HCT116 (cell line): ENCODE data around the gene OBSL1. TPM values are rescaled to one million over a fixed set of nuclear protein-coding genes. Genes with fewer than 3 reads are reported as not detected.

Experiments used
- ATAC-seq: fragments of 200-7000 bp; cut with Tn5 transposase; 2 replicates; pipeline ENCODE4 v1.9.1; 2020; ENCODE audit warnings: mild to moderate bottlenecking, moderate library complexity
- BruUV-seq: library from RNA; stranded (reverse); fragments of 400-500 nt; replicated peaks from 2 replicates; lab custom pipeline; 2021; lab: Mats Ljungman, UMichigan
- CTCF ChIA-PET: fragments of 300-600 bp; sonication (Branson Sonifier 250); formaldehyde crosslinking; loops from one replicate; lab custom pipeline; 2021; ENCODE audit warnings: antibody characterized with exemption; lab: Charles Lee
- POLR2A ChIA-PET: fragments of 300-600, 350-600 bp; sonication (Branson Sonifier 250); formaldehyde crosslinking; loops from one replicate; lab custom pipeline; 2021; ENCODE audit warnings: antibody characterized with exemption; lab: Charles Lee
- RAD21 ChIA-PET, 2 experiments: fragments of 300-600 bp; sonication (Branson Sonifier 250); formaldehyde crosslinking; loops; one replicate each; lab custom pipeline; 2023; ENCODE audit warnings: low total read pairs in 2 of 2; ENCODE audit not compliant: uncharacterized antibody in 2 of 2, unreplicated experiment in 2 of 2, low non-redundant PET in 1 of 2; lab: Charles Lee
- DNase-seq: peaks from one replicate; pipeline ENCODE4 v3.0.0-alpha.2; 2010; ENCODE audit warnings: low read depth, low spot score
- H2AFZ ChIP-seq: fragments of 200-600 bp; shearing (Covaris generic), sonication (generic); 2 replicates; pipeline ENCODE4 v1.6.1; 2017; ENCODE audit warnings: low read depth, mixed run types, mixed read lengths, antibody characterized with exemption, low read length; ENCODE audit not compliant: poor library complexity, severe bottlenecking
- H3K27ac ChIP-seq: 2 replicates; pipeline ENCODE4 v1.5.1; 2012; ENCODE audit warnings: low read depth, low read length
- H3K27me3 ChIP-seq: fragments of 200-600 bp; sonication (generic); 2 replicates; pipeline ENCODE4 v1.6.1; 2016; ENCODE audit warnings: mixed run types, low read length, mixed read lengths; ENCODE audit not compliant: insufficient read depth
- H3K36me3 ChIP-seq, 2 experiments: fragments of 200-500 bp in 1 of 2; fragments of 200-600 bp in 1 of 2; sonication (Bioruptor generic) in 1 of 2; sonication (generic) in 1 of 2; 2 replicates each; pipeline versions ENCODE4 v1.5.1 to v1.6.1; 2014 to 2016; ENCODE audit warnings: low read length in 2 of 2, inconsistent platforms in 1 of 2, mixed read lengths in 1 of 2, mixed run types in 1 of 2; ENCODE audit not compliant: insufficient read depth in 2 of 2, control insufficient read depth in 1 of 2
- H3K4me1 ChIP-seq, 2 experiments: fragments of 200-600 bp in 1 of 2; sonication (generic) in 1 of 2; 2 replicates each; pipeline versions ENCODE4 v1.5.1 to v1.6.1; 2012 to 2017; ENCODE audit warnings: low read length in 2 of 2, inconsistent platforms in 1 of 2, mild to moderate bottlenecking in 1 of 2, mixed read lengths in 1 of 2, mixed run types in 1 of 2, moderate library complexity in 1 of 2; ENCODE audit not compliant: insufficient read depth in 2 of 2, control insufficient read depth in 1 of 2
- H3K4me2 ChIP-seq: fragments of 200-600 bp; sonication (generic); 2 replicates; pipeline ENCODE4 v1.6.1; 2017; ENCODE audit warnings: mixed run types, low read length, mixed read lengths
- H3K4me3 ChIP-seq, 2 experiments: fragments of 200-600 bp in 1 of 2; sonication (generic) in 1 of 2; replicated peaks in 1 of 2; 2 replicates each; pipeline ENCODE4 v1.5.1; 2011 to 2016; ENCODE audit warnings: low read length in 2 of 2, control low read depth in 1 of 2, low read depth in 1 of 2, mild to moderate bottlenecking in 1 of 2, mixed read lengths in 1 of 2, mixed run types in 1 of 2
- H3K79me2 ChIP-seq: fragments of 200-600 bp; sonication (generic); 2 replicates; pipeline ENCODE4 v1.6.1; 2017; ENCODE audit warnings: mild to moderate bottlenecking, mixed run types, low read length, moderate library complexity, mixed read lengths; ENCODE audit not compliant: insufficient read depth
- H3K9ac ChIP-seq: fragments of 200-600 bp; sonication (generic); 2 replicates; pipeline ENCODE4 v1.6.1; 2016; ENCODE audit warnings: low read length, mixed read lengths
- H3K9me2 ChIP-seq: fragments of 200-600 bp; sonication (generic), shearing (Covaris generic); 2 replicates; pipeline ENCODE4 v1.6.1; 2017; ENCODE audit warnings: mixed run types, mild to moderate bottlenecking, moderate library complexity; ENCODE audit not compliant: insufficient read depth
- H3K9me3 ChIP-seq, 2 experiments: fragments of 200-500 bp in 1 of 2; fragments of 200-600 bp in 1 of 2; sonication (Bioruptor generic) in 1 of 2; sonication (generic) in 1 of 2; 2 replicates each; pipeline ENCODE4 v1.6.1; 2014 to 2017; ENCODE audit warnings: low read length in 2 of 2, mixed read lengths in 2 of 2, inconsistent platforms in 1 of 2, low read depth in 1 of 2, mild to moderate bottlenecking in 1 of 2, mixed run types in 1 of 2, moderate library complexity in 1 of 2; ENCODE audit not compliant: control insufficient read depth in 1 of 2, insufficient read depth in 1 of 2
- H4K20me1 ChIP-seq: fragments of 200-600 bp; sonication (generic), shearing (Covaris generic); 2 replicates; pipeline ENCODE4 v1.6.1; 2017; ENCODE audit warnings: mixed run types, mild to moderate bottlenecking, moderate library complexity; ENCODE audit not compliant: insufficient read depth
- CBX3 ChIP-seq: IDR thresholded peaks from 2 replicates; pipeline ENCODE4 v1.6.1; 2012; ENCODE audit warnings: low read depth
- CEBPB ChIP-seq: IDR thresholded peaks from 2 replicates; pipeline ENCODE4 v1.6.1; 2012; ENCODE audit warnings: low read depth
- EGR1 ChIP-seq: IDR thresholded peaks from 2 replicates; pipeline ENCODE4 v1.6.1; 2012; ENCODE audit warnings: low read depth
- ELF1 ChIP-seq: IDR thresholded peaks from 2 replicates; pipeline ENCODE4 v1.6.1; 2012; ENCODE audit warnings: low read depth, borderline replicate concordance
- EZH2 ChIP-seq: fragments of 200-600 bp; sonication (generic); IDR thresholded peaks from 2 replicates; pipeline ENCODE4 v1.6.1; 2017; ENCODE audit warnings: antibody characterized with exemption, mixed run types
- EZH2phosphoT487 ChIP-seq: fragments of 200-600 bp; IDR thresholded peaks from 2 replicates; pipeline ENCODE4 v1.6.1; 2018; ENCODE audit warnings: antibody characterized with exemption, borderline replicate concordance
- JUND ChIP-seq: IDR thresholded peaks from 2 replicates; pipeline ENCODE4 v1.6.1; 2012
- POLR2A ChIP-seq: IDR thresholded peaks from 2 replicates; pipeline ENCODE4 v1.7.0; 2011; ENCODE audit warnings: borderline replicate concordance; ENCODE audit not compliant: insufficient read depth, insufficient read length; ENCODE audit errors: extremely low read depth
- SIN3A ChIP-seq: IDR thresholded peaks from 2 replicates; pipeline ENCODE4 v1.6.1; 2012; ENCODE audit warnings: low read depth
- SRF ChIP-seq: IDR thresholded peaks from 2 replicates; pipeline ENCODE4 v1.6.1; 2012; ENCODE audit warnings: low read depth
- TCF7L2 ChIP-seq: IDR thresholded peaks from 2 replicates; pipeline ENCODE4 v1.7.0; 2011; ENCODE audit warnings: borderline replicate concordance, inconsistent platforms; ENCODE audit not compliant: insufficient read depth, insufficient read length; ENCODE audit errors: extremely low read depth
- ZNF274 ChIP-seq: fragments of 200-500 bp; sonication (Bioruptor generic); IDR thresholded peaks from 2 replicates; pipeline ENCODE4 v1.6.1; 2014; ENCODE audit warnings: mild to moderate bottlenecking, low read depth, low read length, inconsistent platforms
- intact Hi-C: fragments of 100-400 bp; cut with micrococcal nuclease; formaldehyde crosslinking; loops from 2 replicates; pipeline ENCODE4 v1.10.0; 2022
- total RNA-seq: library from RNA; stranded (reverse); gene quantifications from one replicate; pipeline ENCODE4 v1.2.1, GENCODE V29; 2021; ENCODE audit not compliant: unreplicated experiment
- TF ChIP-seq, protein P1 (sequence below): IDR thresholded peaks from 2 replicates; pipeline ENCODE4 v1.6.1; 2012
- TF ChIP-seq, protein P2 (sequence below): IDR thresholded peaks from 2 replicates; pipeline ENCODE4 v1.6.1; 2012
- TF ChIP-seq, protein P3 (sequence below): IDR thresholded peaks from 2 replicates; pipeline ENCODE4 v1.6.1; 2012; ENCODE audit warnings: low read depth
- TF ChIP-seq, protein P4 (sequence below), 3 experiments: fragments of 200-600 bp in 1 of 3; sonication (generic) in 1 of 3; IDR thresholded peaks in 2 of 3; conservative IDR thresholded peaks in 1 of 3; 2 replicates each; pipeline ENCODE4 v1.5.1; 2012 to 2017; ENCODE audit warnings: low read depth in 2 of 3, low read length in 2 of 3, antibody characterized with exemption in 1 of 3, borderline replicate concordance in 1 of 3, control low read depth in 1 of 3, mild to moderate bottlenecking in 1 of 3, mixed read lengths in 1 of 3, mixed run types in 1 of 3, moderate library complexity in 1 of 3; ENCODE audit not compliant: insufficient read depth in 1 of 3

Gene OBSL1
- total RNA-seq, 1 experiment from 2014 or later: 45.2 TPM

DNA sequence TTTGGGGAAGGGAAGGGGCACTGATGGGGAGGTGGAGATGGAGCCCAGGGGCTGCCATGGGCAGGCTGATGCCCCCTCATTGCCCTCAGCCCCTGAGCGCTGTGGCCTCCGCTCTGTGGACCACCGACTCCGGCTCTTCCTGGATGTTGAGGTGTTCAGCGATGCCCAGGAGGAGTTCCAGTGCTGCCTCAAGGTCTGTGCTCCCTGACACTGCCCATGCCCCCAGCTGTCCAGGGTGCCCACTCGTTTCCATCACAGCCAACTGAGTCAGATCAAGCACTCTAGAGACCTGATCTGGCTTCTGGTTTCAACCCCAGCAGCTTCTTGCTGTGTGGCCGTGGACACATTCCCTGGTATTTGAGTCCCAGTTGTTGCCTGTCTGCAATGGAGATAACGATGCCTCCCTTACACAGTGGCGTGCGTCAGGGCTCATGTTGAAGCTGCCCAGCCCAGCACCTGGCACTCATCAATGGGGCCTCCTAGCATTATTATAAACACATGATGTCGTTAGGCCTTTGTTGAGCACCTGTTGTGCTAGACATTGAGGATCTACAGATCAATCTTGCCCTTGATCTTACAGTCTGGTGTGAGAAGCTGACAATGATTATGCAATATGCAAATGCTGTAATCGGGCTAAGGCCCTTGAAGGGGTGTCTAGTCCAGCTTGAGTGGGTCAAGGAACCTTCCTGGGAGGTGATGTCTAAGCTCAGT, 40.7 kb upstream of the OBSL1 start:
- ChIA-PET RAD21 (no interaction called here), POLR2A (no interaction called here), CTCF (no interaction called here)
- H4K20me1 ChIP-seq: no peaks in the 10 kb centered on the region
- H3K4me1 ChIP-seq: no peaks in the 10 kb centered on the region; a peak in 1 of 4 replicates
- H3K9me3 ChIP-seq: no peaks in the 10 kb centered on the region
- TF ChIP-seq EGR1 (no peak), EZH2 (no peak), ELF1 (no peak), SRF (no peak), CBX3 (no peak), JUND (no peak)
- TF ChIP-seq, protein P1, sequence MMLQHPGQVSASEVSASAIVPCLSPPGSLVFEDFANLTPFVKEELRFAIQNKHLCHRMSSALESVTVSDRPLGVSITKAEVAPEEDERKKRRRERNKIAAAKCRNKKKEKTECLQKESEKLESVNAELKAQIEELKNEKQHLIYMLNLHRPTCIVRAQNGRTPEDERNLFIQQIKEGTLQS: no peak
- no TSS peak for BruUV-seq
- H3K9ac ChIP-seq: no peak overlapping the region
- no peaks in the 10 kb centered on the region for H3K27me3 ChIP-seq
- no peaks in the 10 kb centered on the region for H3K9me2 ChIP-seq
- intact Hi-C loops: no loop called here
- H3K4me3 ChIP-seq: no peak overlapping the region
- H2AFZ ChIP-seq: no peak overlapping the region
- no peak for DNase-seq
- H3K36me3 ChIP-seq: peaks cover 0 to under 1% of the 10 kb centered on the region in 2 experiments; a peak in 2 of 4 replicates
- no peaks in the 10 kb centered on the region for H3K79me2 ChIP-seq
- ATAC-seq: no peak
- no peak overlapping the region for H3K27ac ChIP-seq
- H3K4me2 ChIP-seq: no peak overlapping the region

DNA sequence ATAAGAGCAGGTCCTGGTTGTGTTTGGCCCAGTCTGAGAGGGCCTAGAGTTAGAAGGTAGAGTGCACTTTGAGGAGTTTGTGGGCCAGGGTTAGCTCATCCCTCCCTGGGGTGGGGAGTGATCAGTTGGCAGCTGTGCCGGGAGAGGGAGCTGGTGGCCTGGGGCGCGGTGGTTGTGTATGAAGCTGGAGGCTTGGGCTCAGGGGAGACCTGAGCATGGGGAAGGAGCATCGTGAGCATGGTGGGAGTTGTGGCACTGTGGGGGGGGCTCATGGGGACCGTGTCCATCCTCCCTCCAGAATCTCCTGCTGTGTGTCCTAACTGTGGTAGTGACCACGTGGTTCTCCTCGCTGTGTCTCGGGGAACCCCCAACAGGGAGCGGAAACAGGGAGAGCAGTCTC, 40.0 kb upstream of the OBSL1 start:
- CTCF ChIA-PET: no interaction called here
- intact Hi-C loops: no loop called here
- no peak for DNase-seq
- no peak overlapping the region for H3K27ac ChIP-seq
- no peaks in the 10 kb centered on the region for H4K20me1 ChIP-seq
- no peaks in the 10 kb centered on the region for H3K9me2 ChIP-seq
- H3K9me3 ChIP-seq: no peaks in the 10 kb centered on the region
- ATAC-seq: no peak
- H2AFZ ChIP-seq: no peak overlapping the region
- no peak overlapping the region for H3K9ac ChIP-seq
- POLR2A ChIA-PET: no interaction called here
- H3K27me3 ChIP-seq: no peaks in the 10 kb centered on the region
- RAD21 ChIA-PET: no interaction called here
- H3K4me1 ChIP-seq: no peaks in the 10 kb centered on the region; a peak in 1 of 4 replicates
- no peaks in the 10 kb centered on the region for H3K79me2 ChIP-seq
- no peak overlapping the region for H3K4me2 ChIP-seq
- no TSS peak for BruUV-seq
- no peak overlapping the region for H3K4me3 ChIP-seq
- H3K36me3 ChIP-seq: peaks cover 0 to 3% of the 10 kb centered on the region in 2 experiments; a peak in 2 of 4 replicates
- TF ChIP-seq SIN3A (no peak), CEBPB (no peak), EZH2phosphoT487 (no peak), JUND (no peak), TCF7L2 (no peak), ZNF274 (no peak), POLR2A (no peak), EGR1 (no peak)
- TF ChIP-seq, protein P2, sequence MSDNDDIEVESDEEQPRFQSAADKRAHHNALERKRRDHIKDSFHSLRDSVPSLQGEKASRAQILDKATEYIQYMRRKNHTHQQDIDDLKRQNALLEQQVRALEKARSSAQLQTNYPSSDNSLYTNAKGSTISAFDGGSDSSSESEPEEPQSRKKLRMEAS: no peak
- TF ChIP-seq, protein P3, sequence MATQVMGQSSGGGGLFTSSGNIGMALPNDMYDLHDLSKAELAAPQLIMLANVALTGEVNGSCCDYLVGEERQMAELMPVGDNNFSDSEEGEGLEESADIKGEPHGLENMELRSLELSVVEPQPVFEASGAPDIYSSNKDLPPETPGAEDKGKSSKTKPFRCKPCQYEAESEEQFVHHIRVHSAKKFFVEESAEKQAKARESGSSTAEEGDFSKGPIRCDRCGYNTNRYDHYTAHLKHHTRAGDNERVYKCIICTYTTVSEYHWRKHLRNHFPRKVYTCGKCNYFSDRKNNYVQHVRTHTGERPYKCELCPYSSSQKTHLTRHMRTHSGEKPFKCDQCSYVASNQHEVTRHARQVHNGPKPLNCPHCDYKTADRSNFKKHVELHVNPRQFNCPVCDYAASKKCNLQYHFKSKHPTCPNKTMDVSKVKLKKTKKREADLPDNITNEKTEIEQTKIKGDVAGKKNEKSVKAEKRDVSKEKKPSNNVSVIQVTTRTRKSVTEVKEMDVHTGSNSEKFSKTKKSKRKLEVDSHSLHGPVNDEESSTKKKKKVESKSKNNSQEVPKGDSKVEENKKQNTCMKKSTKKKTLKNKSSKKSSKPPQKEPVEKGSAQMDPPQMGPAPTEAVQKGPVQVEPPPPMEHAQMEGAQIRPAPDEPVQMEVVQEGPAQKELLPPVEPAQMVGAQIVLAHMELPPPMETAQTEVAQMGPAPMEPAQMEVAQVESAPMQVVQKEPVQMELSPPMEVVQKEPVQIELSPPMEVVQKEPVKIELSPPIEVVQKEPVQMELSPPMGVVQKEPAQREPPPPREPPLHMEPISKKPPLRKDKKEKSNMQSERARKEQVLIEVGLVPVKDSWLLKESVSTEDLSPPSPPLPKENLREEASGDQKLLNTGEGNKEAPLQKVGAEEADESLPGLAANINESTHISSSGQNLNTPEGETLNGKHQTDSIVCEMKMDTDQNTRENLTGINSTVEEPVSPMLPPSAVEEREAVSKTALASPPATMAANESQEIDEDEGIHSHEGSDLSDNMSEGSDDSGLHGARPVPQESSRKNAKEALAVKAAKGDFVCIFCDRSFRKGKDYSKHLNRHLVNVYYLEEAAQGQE: no peak
- TF ChIP-seq, protein P4, sequence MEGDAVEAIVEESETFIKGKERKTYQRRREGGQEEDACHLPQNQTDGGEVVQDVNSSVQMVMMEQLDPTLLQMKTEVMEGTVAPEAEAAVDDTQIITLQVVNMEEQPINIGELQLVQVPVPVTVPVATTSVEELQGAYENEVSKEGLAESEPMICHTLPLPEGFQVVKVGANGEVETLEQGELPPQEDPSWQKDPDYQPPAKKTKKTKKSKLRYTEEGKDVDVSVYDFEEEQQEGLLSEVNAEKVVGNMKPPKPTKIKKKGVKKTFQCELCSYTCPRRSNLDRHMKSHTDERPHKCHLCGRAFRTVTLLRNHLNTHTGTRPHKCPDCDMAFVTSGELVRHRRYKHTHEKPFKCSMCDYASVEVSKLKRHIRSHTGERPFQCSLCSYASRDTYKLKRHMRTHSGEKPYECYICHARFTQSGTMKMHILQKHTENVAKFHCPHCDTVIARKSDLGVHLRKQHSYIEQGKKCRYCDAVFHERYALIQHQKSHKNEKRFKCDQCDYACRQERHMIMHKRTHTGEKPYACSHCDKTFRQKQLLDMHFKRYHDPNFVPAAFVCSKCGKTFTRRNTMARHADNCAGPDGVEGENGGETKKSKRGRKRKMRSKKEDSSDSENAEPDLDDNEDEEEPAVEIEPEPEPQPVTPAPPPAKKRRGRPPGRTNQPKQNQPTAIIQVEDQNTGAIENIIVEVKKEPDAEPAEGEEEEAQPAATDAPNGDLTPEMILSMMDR (IDR thresholded peaks at IDR 0.05 in 2 of 3, conservative IDR thresholded peaks at IDR 0.05 in 1 of 3; ENCODE audit: borderline replicate concordance in 1 of 3, insufficient read depth in 1 of 3, low read depth in 2 of 3, low read length in 2 of 3): no peak
